GM12864 (cell line): ENCODE data around the gene SNTG2.

ENCODE experiments used
- DNase-seq: peaks from one replicate; pipeline ENCODE4 v3.0.0-alpha.2; 2011; ENCODE audit warnings: low read depth
- H3K4me3 ChIP-seq: 2 replicates; pipeline ENCODE4 v1.5.1; 2011; ENCODE audit warnings: mild to moderate bottlenecking, low read depth, low read length, control low read depth
- TF ChIP-seq, protein P1 (sequence below): IDR thresholded peaks from 2 replicates; pipeline ENCODE4 v1.5.1; 2011; ENCODE audit warnings: low read depth, mild to moderate bottlenecking, moderate library complexity, low read length, control low read depth, inconsistent platforms; ENCODE audit errors: missing control alignments

Gene SNTG2

DNA sequence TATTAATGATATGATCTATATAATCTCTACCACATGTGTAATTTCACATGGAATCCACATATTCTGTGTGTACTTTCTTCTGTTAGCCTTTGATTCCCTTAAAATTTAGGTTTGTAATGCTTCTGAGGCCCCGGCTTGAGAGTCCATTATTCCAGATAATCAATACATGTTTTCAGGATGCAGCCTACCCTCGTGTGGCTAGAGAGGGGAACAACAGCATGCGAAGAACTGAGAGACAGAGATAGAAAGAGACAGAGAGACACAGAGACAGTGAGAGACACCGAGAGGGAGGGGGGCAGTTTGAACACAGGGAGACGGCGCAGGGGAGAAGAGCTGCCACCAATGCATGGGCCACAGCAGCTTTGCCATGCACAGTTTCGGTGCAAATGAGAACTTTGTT lies 185.4 kb downstream of the SNTG2 start:
- no peak overlapping the region for H3K4me3 ChIP-seq
- TF ChIP-seq, protein P1, sequence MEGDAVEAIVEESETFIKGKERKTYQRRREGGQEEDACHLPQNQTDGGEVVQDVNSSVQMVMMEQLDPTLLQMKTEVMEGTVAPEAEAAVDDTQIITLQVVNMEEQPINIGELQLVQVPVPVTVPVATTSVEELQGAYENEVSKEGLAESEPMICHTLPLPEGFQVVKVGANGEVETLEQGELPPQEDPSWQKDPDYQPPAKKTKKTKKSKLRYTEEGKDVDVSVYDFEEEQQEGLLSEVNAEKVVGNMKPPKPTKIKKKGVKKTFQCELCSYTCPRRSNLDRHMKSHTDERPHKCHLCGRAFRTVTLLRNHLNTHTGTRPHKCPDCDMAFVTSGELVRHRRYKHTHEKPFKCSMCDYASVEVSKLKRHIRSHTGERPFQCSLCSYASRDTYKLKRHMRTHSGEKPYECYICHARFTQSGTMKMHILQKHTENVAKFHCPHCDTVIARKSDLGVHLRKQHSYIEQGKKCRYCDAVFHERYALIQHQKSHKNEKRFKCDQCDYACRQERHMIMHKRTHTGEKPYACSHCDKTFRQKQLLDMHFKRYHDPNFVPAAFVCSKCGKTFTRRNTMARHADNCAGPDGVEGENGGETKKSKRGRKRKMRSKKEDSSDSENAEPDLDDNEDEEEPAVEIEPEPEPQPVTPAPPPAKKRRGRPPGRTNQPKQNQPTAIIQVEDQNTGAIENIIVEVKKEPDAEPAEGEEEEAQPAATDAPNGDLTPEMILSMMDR = no peak
- no peak for DNase-seq

DNA sequence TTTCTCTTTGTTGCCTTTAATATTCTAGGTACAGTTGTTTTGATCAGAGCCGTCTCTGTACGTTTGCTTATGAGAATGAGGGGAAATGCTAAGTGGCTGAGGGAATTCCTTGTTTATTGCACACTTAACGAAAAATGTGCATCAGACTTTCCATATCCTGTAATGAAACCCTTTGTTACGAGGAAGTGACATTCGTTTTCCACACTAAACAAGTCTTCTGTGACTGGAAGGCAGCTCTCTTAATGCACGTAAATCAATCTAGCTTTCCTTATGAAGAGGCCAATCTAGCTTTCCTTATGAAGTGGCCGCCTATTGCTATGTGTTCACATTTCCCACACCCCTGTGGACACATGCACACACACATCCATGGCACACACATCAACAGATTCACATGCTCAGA lies 186.2 kb downstream of the SNTG2 start:
- H3K4me3 ChIP-seq = no peak overlapping the region
- TF ChIP-seq, protein P1 = no peak
- DNase-seq = no peak

DNA sequence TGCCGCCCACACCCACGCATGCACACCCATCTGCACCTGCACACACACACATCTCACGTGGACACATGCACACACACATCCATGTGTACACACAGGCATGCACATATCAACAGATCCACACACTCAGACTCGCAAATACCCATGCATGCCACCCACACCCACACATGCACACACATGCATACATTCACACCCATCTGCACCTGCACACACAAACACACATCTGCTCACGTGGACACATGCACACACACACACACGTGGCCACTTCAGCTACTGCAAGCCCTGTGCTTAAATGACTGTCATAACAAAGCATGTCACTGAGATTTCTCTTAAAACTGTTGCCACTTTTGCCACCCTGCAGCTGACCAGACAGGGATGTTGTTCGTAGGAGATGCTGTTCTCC lies 186.6 kb downstream of the SNTG2 start:
- TF ChIP-seq, protein P1 = no peak
- no peak overlapping the region for H3K4me3 ChIP-seq

DNA sequence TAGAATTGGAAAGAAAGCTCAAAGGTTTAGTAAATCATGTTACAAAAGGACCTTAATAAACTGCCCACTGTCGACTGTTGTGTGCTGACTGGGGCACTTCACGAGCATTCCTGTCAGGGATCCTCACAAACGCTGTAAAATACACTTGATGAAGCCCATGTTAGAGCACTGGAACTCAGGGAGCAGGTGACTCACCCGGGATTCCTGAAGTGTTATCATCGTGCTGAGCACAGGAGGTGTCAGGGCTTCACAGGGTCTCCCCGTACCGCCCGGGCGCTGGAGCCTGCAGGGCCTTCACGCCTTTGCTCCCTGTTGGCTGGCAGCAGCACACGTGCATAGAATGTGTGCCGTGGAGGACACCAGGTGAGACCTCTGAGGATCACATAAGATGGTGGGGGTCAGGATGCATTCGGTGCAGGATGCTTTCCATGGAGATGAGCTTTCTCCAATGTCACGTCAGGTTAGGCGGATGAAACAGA lies 187.3 kb downstream of the SNTG2 start:
- TF ChIP-seq, protein P1 = no peak
- no peak for DNase-seq
- H3K4me3 ChIP-seq = no peak overlapping the region

More for the DNA sequence above, 186.6 kb downstream of the SNTG2 start:
- DNase-seq = no peak

DNA sequence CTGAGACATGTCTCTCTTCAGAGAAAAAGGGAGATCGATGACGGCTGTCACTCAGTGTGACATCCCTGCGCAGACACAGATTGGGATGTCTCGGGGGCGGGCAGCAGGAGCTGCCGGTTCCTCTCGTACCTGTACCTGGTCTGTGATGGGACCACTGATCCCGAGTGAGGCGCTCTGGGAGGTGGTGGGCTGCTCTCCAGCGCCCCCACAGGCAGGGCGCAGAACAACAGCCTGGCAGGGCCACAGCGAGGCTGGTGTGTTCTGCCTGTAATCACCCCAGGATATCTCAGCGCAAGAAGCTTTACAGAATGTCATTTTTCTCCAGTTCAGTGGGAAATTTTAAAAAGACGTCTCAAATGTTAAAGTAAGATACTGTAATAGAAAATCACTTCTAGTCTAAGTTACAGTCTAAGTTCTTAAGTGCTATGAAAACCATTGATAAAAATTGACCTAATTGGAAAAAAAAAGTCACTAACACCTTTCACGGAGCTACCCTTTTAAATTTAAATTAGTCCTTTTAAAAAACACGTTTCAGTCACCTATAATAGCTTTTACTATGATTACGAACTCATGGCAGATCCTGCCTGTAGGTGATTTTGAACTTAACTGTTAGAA lies 189.8 kb downstream of the SNTG2 start:
- DNase-seq = no peak
- H3K4me3 ChIP-seq = no peak overlapping the region
- TF ChIP-seq, protein P1 = peak; percentile 95

DNA sequence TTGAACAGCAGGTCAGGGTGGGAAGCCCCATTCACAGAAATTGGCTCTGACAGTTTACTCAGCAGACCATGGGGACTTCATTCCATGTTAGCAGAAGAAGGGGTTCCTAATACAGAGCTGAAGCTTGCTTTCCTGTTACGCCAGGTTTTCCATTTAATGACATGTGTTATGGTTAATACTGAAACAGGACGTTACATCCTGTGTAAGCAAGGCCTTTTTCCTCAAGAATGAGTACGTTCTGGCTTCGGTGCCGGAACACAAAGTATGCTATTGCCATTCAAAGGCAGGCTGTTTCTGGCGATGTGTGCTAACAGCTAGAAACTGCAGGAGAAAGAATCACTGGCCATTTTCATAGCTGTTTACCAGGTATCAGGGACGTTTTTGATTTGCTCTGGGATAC lies 190.4 kb downstream of the SNTG2 start:
- H3K4me3 ChIP-seq = no peak overlapping the region
- TF ChIP-seq, protein P1 = no peak
- DNase-seq = no peak

DNA sequence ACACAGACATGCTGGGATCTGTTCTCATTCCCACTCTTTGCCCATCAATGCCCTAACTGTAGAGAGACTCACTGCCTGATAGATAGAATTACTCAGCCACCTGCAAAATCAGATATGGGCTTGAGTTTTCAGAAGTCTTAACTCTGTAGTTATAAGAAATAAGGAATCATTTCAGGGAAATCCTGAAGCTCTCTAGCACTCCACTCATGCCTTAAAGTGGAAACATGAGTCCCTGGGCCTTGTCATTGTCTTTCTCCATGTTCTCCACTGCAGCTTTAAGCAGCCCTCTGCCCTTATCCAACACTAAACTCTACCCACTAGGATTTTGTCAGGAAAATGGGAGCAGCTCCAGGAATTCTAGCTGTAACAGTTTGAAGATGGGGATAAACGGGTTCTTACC lies 192.5 kb downstream of the SNTG2 start:
- DNase-seq = no peak
- TF ChIP-seq, protein P1 = no peak
- no peak overlapping the region for H3K4me3 ChIP-seq
